Endothelial cell of umbilical vein (primary cell): ENCODE measurements around the gene EVPLL. TPM values are rescaled to one million over a fixed set of nuclear protein-coding genes. Genes with fewer than 3 reads are reported as not detected.
"Not testable (repeated sequence)": the region's sequence is repeated elsewhere in the genome, so short reads cannot be mapped to it uniquely, and the experiment has no call there.

Experiments used
- BruUV-seq: library from RNA; stranded (reverse); fragments of 400-500 nt; replicated peaks from 2 replicates; lab custom pipeline; 2021; lab: Mats Ljungman, UMichigan
- CTCF ChIA-PET: fragments of 300-600, 350-600 bp; sonication (Branson Sonifier 250); formaldehyde crosslinking; loops from one replicate; lab custom pipeline; 2021; ENCODE audit warnings: antibody characterized with exemption, inconsistent platforms; lab: Charles Lee
- POLR2A ChIA-PET: fragments of 300-600, 350-600 bp; sonication (Branson Sonifier 250); formaldehyde crosslinking; loops from one replicate; lab custom pipeline; 2021; ENCODE audit warnings: antibody characterized with exemption, inconsistent platforms; lab: Charles Lee
- DNase-seq: peaks from one replicate; pipeline ENCODE4 v3.0.0-alpha.2; 2011; ENCODE audit warnings: low read depth, low spot score
- FAIRE-seq: peaks from 2 replicates; lab custom pipeline; 2011; peaks lifted over from hg19 to GRCh38; lab: Jason Lieb, UNC
- H2AFZ ChIP-seq: 2 replicates; pipeline ENCODE4 v1.6.0; 2012; ENCODE audit warnings: low read depth, low read length, control low read depth, inconsistent platforms
- H3K27ac ChIP-seq: 2 replicates; pipeline ENCODE4 v1.5.1; 2011; ENCODE audit warnings: low read depth, mild to moderate bottlenecking, control low read depth, low read length, moderate library complexity; ENCODE audit not compliant: insufficient read depth
- H3K27me3 ChIP-seq, 2 experiments: 2 replicates each; pipeline versions ENCODE4 v1.6.0 to v1.6.1; 2011; ENCODE audit warnings: low read length in 2 of 2, mixed read lengths in 1 of 2; ENCODE audit not compliant: control insufficient read depth in 2 of 2, insufficient read depth in 2 of 2
- H3K36me3 ChIP-seq, 2 experiments: 2 replicates in 1 of 2; 3 replicates in 1 of 2; pipeline ENCODE4 v1.5.1; 2011; ENCODE audit warnings: low read length in 2 of 2, mild to moderate bottlenecking in 1 of 2, moderate library complexity in 1 of 2; ENCODE audit not compliant: control insufficient read depth in 2 of 2, insufficient read depth in 2 of 2; ENCODE audit errors: extremely low read depth in 1 of 2
- H3K4me1 ChIP-seq: 3 replicates; pipeline ENCODE4 v1.5.1; 2011; ENCODE audit warnings: mild to moderate bottlenecking, low read length; ENCODE audit not compliant: control insufficient read depth, insufficient read depth; ENCODE audit errors: extremely low read depth
- H3K4me2 ChIP-seq: 2 replicates; pipeline ENCODE4 v1.6.1; 2011; ENCODE audit warnings: low read length, control low read depth, mixed read lengths; ENCODE audit not compliant: insufficient read depth
- H3K4me3 ChIP-seq, 3 experiments: fragments of 200-600 bp in 1 of 3; sonication (generic), shearing (Covaris generic) in 1 of 3; replicated peaks in 1 of 3; 2 replicates each; pipeline ENCODE4 v1.5.1; 2011 to 2016; ENCODE audit warnings: control low read depth in 3 of 3, low read length in 3 of 3, mild to moderate bottlenecking in 2 of 3, inconsistent platforms in 1 of 3, low read depth in 1 of 3, moderate library complexity in 1 of 3; ENCODE audit not compliant: insufficient read depth in 1 of 3
- H3K79me2 ChIP-seq: 2 replicates; pipeline ENCODE4 v1.6.0; 2012; ENCODE audit warnings: low read length, inconsistent platforms; ENCODE audit not compliant: control insufficient read depth, insufficient read depth
- H3K9ac ChIP-seq: replicated peaks from 2 replicates; pipeline ENCODE3; 2011; ENCODE audit warnings: low read length, control low read depth; ENCODE audit not compliant: insufficient read depth; ENCODE audit errors: extremely low read depth
- H3K9me1 ChIP-seq: replicated peaks from 3 replicates; pipeline ENCODE4 v1.6.0; 2011; ENCODE audit warnings: mild to moderate bottlenecking, low read length; ENCODE audit not compliant: control insufficient read depth, insufficient read depth; ENCODE audit errors: extremely low read depth
- H3K9me3 ChIP-seq: replicated peaks from 2 replicates; pipeline ENCODE4 v1.5.1; 2012; ENCODE audit warnings: low read length, inconsistent platforms; ENCODE audit not compliant: control insufficient read depth, insufficient read depth
- H4K20me1 ChIP-seq: replicated peaks from 2 replicates; pipeline ENCODE3; 2011; ENCODE audit warnings: mild to moderate bottlenecking, low read length; ENCODE audit not compliant: control insufficient read depth, insufficient read depth; ENCODE audit errors: extremely low read depth
- EZH2 ChIP-seq: IDR thresholded peaks from 2 replicates; pipeline ENCODE4 v1.6.1; 2012; ENCODE audit warnings: borderline replicate concordance, low read depth, mild to moderate bottlenecking, moderate library complexity, low read length, inconsistent platforms; ENCODE audit not compliant: severe bottlenecking
- FOS ChIP-seq: IDR thresholded peaks from 2 replicates; pipeline ENCODE4 v1.6.1; 2011; ENCODE audit warnings: mild to moderate bottlenecking, low read length, moderate library complexity, borderline replicate concordance; ENCODE audit not compliant: insufficient read depth
- GATA2 ChIP-seq: IDR thresholded peaks from 2 replicates; pipeline ENCODE4 v1.7.0; 2011; ENCODE audit warnings: low read depth, mild to moderate bottlenecking, moderate library complexity, mixed read lengths, low read length; ENCODE audit not compliant: insufficient read length, insufficient read depth
- JUN ChIP-seq: IDR thresholded peaks from 2 replicates; pipeline ENCODE4 v1.6.1; 2011; ENCODE audit warnings: borderline replicate concordance, low read depth; ENCODE audit not compliant: insufficient read length, insufficient read depth
- MYC ChIP-seq: IDR thresholded peaks from one replicate; pipeline ENCODE4 v1.6.1; 2011; ENCODE audit warnings: mild to moderate bottlenecking, low read depth, low read length
- POLR2A ChIP-seq: IDR thresholded peaks from 2 replicates; pipeline ENCODE4 v1.6.1; 2012; ENCODE audit warnings: low read depth, mild to moderate bottlenecking, control low read depth, low read length
- dilution Hi-C: fragments of 300-500 bp; cut with MboI; formaldehyde crosslinking; loops from one replicate; pipeline ENCODE4 v1.15.0; 2019; ENCODE audit warnings: low sequenced_read_pairs; ENCODE audit not compliant: extremely low pct_ligation_motif_present
- intact Hi-C: fragments of 100-400 bp; cut with micrococcal nuclease; formaldehyde crosslinking; loops from one replicate; pipeline ENCODE4 v1.10.0; 2022
- polyA plus RNA-seq, 4 experiments: library from polyadenylated mRNA; depleted of rRNA in 3 of 4; stranded (reverse) in 3 of 4; unstranded in 1 of 4; fragments of >200 nt; gene quantifications; 2 replicates each; pipeline versions ENCODE4 v1.2.1 to v1.2.3, GENCODE V29; 2011 to 2012; ENCODE audit warnings: missing spikeins in 1 of 4
- total RNA-seq: library from RNA; stranded (reverse); gene quantifications from 2 replicates; pipeline ENCODE4 v1.2.3, GENCODE V29; 2021
- TF ChIP-seq, protein P1 (sequence below): IDR thresholded peaks from 2 replicates; pipeline ENCODE4 v1.6.1; 2011; ENCODE audit not compliant: insufficient read depth, insufficient read length

The EVPLL gene
- total and polyA plus RNA-seq, 2 donors (not counting 3 experiments of a cell fraction or from before 2014, with no cell fraction given) = not detected

DNA sequence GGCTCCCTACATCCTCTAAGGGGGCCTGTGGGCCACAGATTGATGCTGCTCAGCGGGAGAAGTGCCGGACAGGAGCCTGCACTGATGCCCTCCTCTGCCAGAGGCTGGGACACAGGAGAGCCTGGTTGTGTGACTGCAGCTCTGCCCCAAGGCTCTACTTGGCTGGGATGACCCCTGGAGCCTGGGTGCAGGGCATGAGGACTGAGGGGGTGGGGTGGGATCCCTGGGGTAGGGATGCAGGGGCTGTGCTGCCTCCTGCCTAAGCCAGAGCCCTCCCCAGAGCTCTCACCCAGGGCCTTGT, 577 bp downstream of the EVPLL start:
- no peaks in the 10 kb centered on the region for H3K9me1 ChIP-seq
- TF ChIP-seq EZH2 (no peak), POLR2A (no peak), GATA2 (no peak), MYC (no peak), FOS (no peak), JUN (no peak)
- TF ChIP-seq, protein P1, sequence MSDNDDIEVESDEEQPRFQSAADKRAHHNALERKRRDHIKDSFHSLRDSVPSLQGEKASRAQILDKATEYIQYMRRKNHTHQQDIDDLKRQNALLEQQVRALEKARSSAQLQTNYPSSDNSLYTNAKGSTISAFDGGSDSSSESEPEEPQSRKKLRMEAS = no peak
- H3K27me3 ChIP-seq = peaks cover 2 to 9% of the 10 kb centered on the region in 2 experiments
- H3K9me3 ChIP-seq = no peaks in the 10 kb centered on the region
- H3K79me2 ChIP-seq = no peaks in the 10 kb centered on the region
- POLR2A ChIA-PET = no interaction called here
- H3K4me2 ChIP-seq = no peak overlapping the region
- dilution Hi-C loops = no loop called here
- FAIRE-seq (no peak), DNase-seq (no peak)
- H3K9ac ChIP-seq = no peak overlapping the region
- H3K4me1 ChIP-seq = no peaks in the 10 kb centered on the region
- intact Hi-C loops = no loop called here
- H4K20me1 ChIP-seq = no peaks in the 10 kb centered on the region
- CTCF ChIA-PET = no interaction called here
- H3K4me3 ChIP-seq = no peak overlapping the region
- no TSS peak for BruUV-seq
- no peaks in the 10 kb centered on the region for H3K36me3 ChIP-seq
- H2AFZ ChIP-seq = no peak overlapping the region
- no peak overlapping the region for H3K27ac ChIP-seq

DNA sequence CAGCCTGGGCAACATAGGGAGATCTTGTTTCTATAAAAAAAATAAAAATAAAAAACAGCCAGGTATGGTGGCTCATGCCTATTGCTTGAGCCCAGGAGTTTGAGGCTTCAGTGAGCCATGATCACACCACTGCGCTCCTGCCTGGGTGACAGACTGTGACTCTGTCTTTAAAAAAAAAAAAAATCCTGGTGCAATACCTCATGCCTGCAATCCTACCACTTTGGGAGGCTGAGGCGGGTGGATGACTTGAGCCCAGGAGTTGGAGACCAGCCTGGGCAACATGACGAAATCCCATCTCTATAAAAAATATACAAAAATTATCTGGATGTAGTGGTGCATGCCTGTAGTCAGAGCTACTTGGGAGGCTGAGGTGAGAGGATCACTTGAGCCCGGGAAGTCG, 1.0 kb downstream of the EVPLL start:
- BruUV-seq, DNase-seq, H3K27ac ChIP-seq, H3K4me1 ChIP-seq, H3K4me3 ChIP-seq, H3K9me1 ChIP-seq, intact Hi-C loops, H3K36me3 ChIP-seq, FAIRE-seq, dilution Hi-C loops, H3K9ac ChIP-seq, H3K79me2 ChIP-seq, H3K9me3 ChIP-seq, H2AFZ ChIP-seq, H3K27me3 ChIP-seq, H4K20me1 ChIP-seq, CTCF ChIA-PET, POLR2A ChIA-PET, H3K4me2 ChIP-seq: not testable (repeated sequence)
